A549 (cell line): ENCODE results near the gene LHFPL2. TPM values are rescaled to one million over a fixed set of nuclear protein-coding genes. Genes with fewer than 3 reads are reported as not detected.

Experiments
- ATAC-seq, 2 experiments: fragments of 200-7000 bp in 1 of 2; fragments of >200 bp in 1 of 2; cut with Nextera tagmentation in 1 of 2; cut with Tn5 transposase in 1 of 2; 3 replicates each; pipeline versions ENCODE4 v1.8.0 to v1.9.1; 2018 to 2020; ENCODE audit warnings: mild to moderate bottlenecking in 1 of 2, moderate library complexity in 1 of 2
- CTCF ChIA-PET: fragments of 300-600 bp; sonication (Branson Sonifier 250); formaldehyde crosslinking; extraction: SDS; loops from one replicate; lab custom pipeline; 2021; ENCODE audit warnings: antibody characterized with exemption, inconsistent platforms; lab: Yijun Ruan, JAX
- POLR2A ChIA-PET: fragments of 350-600 bp; formaldehyde crosslinking; extraction: SDS; loops from one replicate; lab custom pipeline; 2021; ENCODE audit warnings: antibody characterized with exemption, inconsistent platforms; lab: Yijun Ruan, JAX
- DNase-seq, 2 experiments: peaks; one replicate each; pipeline versions ENCODE4 v3.0.0 to v3.0.0-alpha.2; 2011 to 2016; ENCODE audit warnings: low read depth in 1 of 2, low spot score in 1 of 2
- FAIRE-seq: peaks from 2 replicates; lab custom pipeline; 2011; peaks lifted over from hg19 to GRCh38; lab: Jason Lieb, UNC
- H3K27ac ChIP-seq, 2 experiments: fragments of >200 bp; sonication (Bioruptor Twin); formaldehyde crosslinking; 3 replicates each; pipeline ENCODE4 v1.5.1; 2016 to 2017
- H3K4me1 ChIP-seq: fragments of >200 bp; sonication (Bioruptor Twin); formaldehyde crosslinking; 3 replicates; pipeline ENCODE4 v1.6.1; 2016
- H3K4me2 ChIP-seq: fragments of >200 bp; sonication (Bioruptor Twin); formaldehyde crosslinking; 3 replicates; pipeline ENCODE4 v1.6.1; 2016
- H3K4me3 ChIP-seq: fragments of >200 bp; sonication (Bioruptor Twin); formaldehyde crosslinking; 3 replicates; pipeline ENCODE4 v1.5.1; 2016
- H3K9me3 ChIP-seq: fragments of >200 bp; sonication (Bioruptor Twin); formaldehyde crosslinking; 3 replicates; pipeline ENCODE4 v1.6.1; 2016
- BCL3 ChIP-seq: fragments of >200 bp; sonication (Bioruptor Twin); formaldehyde crosslinking; IDR thresholded peaks from 3 replicates; pipeline ENCODE4 v1.6.1; 2016
- BHLHE40 ChIP-seq: IDR thresholded peaks from 2 replicates; pipeline ENCODE4 v1.6.1; 2012; ENCODE audit warnings: low read depth, low read length, inconsistent platforms
- CBX2 ChIP-seq: fragments of 200-600 bp; sonication (generic); IDR thresholded peaks from 2 replicates; pipeline ENCODE4 v1.6.1; 2016; ENCODE audit warnings: low read depth, mild to moderate bottlenecking, borderline replicate concordance
- CEBPB ChIP-seq, 2 experiments: fragments of >200 bp in 1 of 2; sonication (Bioruptor Twin) in 1 of 2; formaldehyde crosslinking in 1 of 2; IDR thresholded peaks; 2 replicates each; pipeline ENCODE4 v1.6.1; 2012 to 2016
- EHMT2 ChIP-seq: fragments of 200-600 bp; sonication (generic); IDR thresholded peaks from 2 replicates; pipeline ENCODE4 v1.6.1; 2016; ENCODE audit warnings: antibody characterized with exemption, low read depth, mild to moderate bottlenecking, moderate library complexity
- FOSB ChIP-seq: fragments of 250-450 bp; sonication (Bioruptor Pico); IDR thresholded peaks from 2 replicates; pipeline ENCODE4 v1.5.0; 2020; ENCODE audit warnings: mild to moderate bottlenecking, moderate library complexity
- FOSL2 ChIP-seq, 2 experiments: fragments of 450-650 bp in 1 of 2; fragments of >200 bp in 1 of 2; sonication (Bioruptor Twin) in 1 of 2; formaldehyde crosslinking; IDR thresholded peaks; 2 replicates each; pipeline versions ENCODE4 v1.5.0 to v1.6.1; 2016 to 2020; ENCODE audit warnings: mild to moderate bottlenecking in 1 of 2, moderate library complexity in 1 of 2
- HES2 ChIP-seq: fragments of >200 bp; sonication (Bioruptor Twin); formaldehyde crosslinking; IDR thresholded peaks from 2 replicates; pipeline ENCODE4 v1.6.1; 2016
- HMGXB4 ChIP-seq: fragments of 250-450 bp; sonication (Bioruptor Pico); IDR thresholded peaks from 2 replicates; pipeline ENCODE4 v1.5.0; 2021; ENCODE audit warnings: mild to moderate bottlenecking, moderate library complexity, borderline replicate concordance
- HOXA7 ChIP-seq: fragments of 250-450 bp; sonication (Bioruptor Pico); IDR thresholded peaks from 2 replicates; pipeline ENCODE4 v1.5.0; 2020; ENCODE audit warnings: mild to moderate bottlenecking, moderate library complexity
- HOXB5 ChIP-seq: fragments of 250-450 bp; sonication (Bioruptor Pico); IDR thresholded peaks from 2 replicates; pipeline ENCODE4 v1.5.0; 2020; ENCODE audit warnings: mild to moderate bottlenecking, moderate library complexity
- JUNB ChIP-seq: fragments of >200 bp; sonication (Bioruptor Twin); formaldehyde crosslinking; IDR thresholded peaks from 2 replicates; pipeline ENCODE4 v1.6.1; 2016
- MAX ChIP-seq: IDR thresholded peaks from 2 replicates; pipeline ENCODE4 v1.6.1; 2012
- NFE2L2 ChIP-seq: fragments of 150-350 bp; conservative IDR thresholded peaks from 2 replicates; pipeline ENCODE4 v1.6.1; 2014; ENCODE audit warnings: low read length
- PHF8 ChIP-seq: fragments of 200-600 bp; sonication (generic); IDR thresholded peaks from 2 replicates; pipeline ENCODE4 v1.6.1; 2016; ENCODE audit warnings: low read depth, mild to moderate bottlenecking, antibody characterized with exemption, moderate library complexity, borderline replicate concordance
- POLR2AphosphoS2 ChIP-seq: conservative IDR thresholded peaks from 2 replicates; pipeline ENCODE4 v1.6.1; 2012; ENCODE audit warnings: low read length, improper control_type of control experiment, inconsistent platforms
- RARB ChIP-seq: fragments of 250-450 bp; sonication (Bioruptor Pico); IDR thresholded peaks from 2 replicates; pipeline ENCODE4 v1.8.0; 2021; ENCODE audit warnings: mild to moderate bottlenecking, moderate library complexity
- USF2 ChIP-seq: fragments of 450-650 bp; IDR thresholded peaks from 2 replicates; pipeline ENCODE4 v1.6.1; 2014; ENCODE audit warnings: antibody characterized with exemption
- ZC3H11A ChIP-seq: fragments of 450-650 bp; IDR thresholded peaks from 2 replicates; pipeline ENCODE4 v1.6.1; 2014; ENCODE audit warnings: antibody characterized with exemption, mild to moderate bottlenecking
- WGBS: methylation state at CpG from one replicate; pipeline ENCODE4 v1.1.6; 2017; ENCODE audit errors: missing lambda C conversion rate; 5-methylcytosine and 5-hydroxymethylcytosine counted together
- polyA plus RNA-seq, 4 experiments: library from polyadenylated mRNA; depleted of rRNA in 3 of 4; stranded (reverse); fragments of >200 nt; fragmentation: RNase III in 1 of 4; extraction: RNeasy Plus Mini Kit Qiagen cat#74134 plus additional on column Dnase treatment in 1 of 4; gene quantifications; 2 replicates in 3 of 4; 3 replicates in 1 of 4; pipeline ENCODE4 v1.2.3, GENCODE V29; 2011 to 2017

Gene LHFPL2
- polyA plus RNA-seq, 2 of the 4 experiments (the other 2 are of a cell fraction), result 24.9 to 41.7 TPM

GRCh38 chr5:78600687-78601414 is 47.7 kb downstream of the LHFPL2 start (continued):
- TF ChIP-seq MAX (no peak), BHLHE40 (no peak), POLR2AphosphoS2 (no peak), NFE2L2 (no peak), HES2 (no peak), HMGXB4 (CRISPR knock-in tag) (no peak), CEBPB (IDR thresholded peaks at IDR 0.05) (0 out of 4 replicates have a peak, but pooled peaks of 1 of the 2 experiments have one; percentile 15), JUNB (peak; percentile 64), HOXA7 (CRISPR knock-in tag) (no peak), PHF8 (no peak), USF2 (no peak), BCL3 (no peak), HOXB5 (CRISPR knock-in tag) (peak; percentile 51; the same call in 1 of the 2 replicates), ZC3H11A (no peak), CBX2 (no peak)

- H3K9me3 ChIP-seq, result no peaks in the 10 kb centered on the region
- ATAC-seq, result no peak
- no peak for DNase-seq
- no peak for FAIRE-seq
- H3K27ac ChIP-seq, result peak overlapping the region; percentile 88 to 93; a peak in 5 of 6 replicates
- 94% methylated on average over 9 of the region's 9 CpGs for WGBS
- CTCF ChIA-PET, result no interaction called here
- H3K4me1 ChIP-seq, result peaks cover 97% of the 10 kb centered on the region
- no peak overlapping the region for H3K4me2 ChIP-seq
- TF ChIP-seq EHMT2 (no peak), BHLHE40 (no peak)
- TF ChIP-seq, all 56 proteins: peak for 0
- POLR2A ChIA-PET, result no interaction called here
- no peak overlapping the region for H3K4me3 ChIP-seq
Measured at GRCh38 chr5:78598973-78599372, 49.6 kb downstream of the LHFPL2 start.

GRCh38 chr5:78597974-78598371 is 50.6 kb downstream of the LHFPL2 start:
- Histone ChIP-seq H3K9me3 (no peaks in the 10 kb centered on the region), H3K4me2 (peak overlapping the region; percentile 77)
- ATAC-seq, result no peak
- POLR2A ChIA-PET, result no interaction called here
- TF ChIP-seq FOSL2 (IDR thresholded peaks at IDR 0.05) (no peak), FOSL2 (CRISPR knock-in tag; IDR thresholded peaks at IDR 0.05) (peak; percentile 47; the same call in 1 of the 2 replicates), RARB (CRISPR knock-in tag) (no peak), FOSB (CRISPR knock-in tag) (no peak)
- TF ChIP-seq, all 56 proteins: peak for 1
- peaks cover 97% of the 10 kb centered on the region for H3K4me1 ChIP-seq
- FAIRE-seq, result no peak
- CTCF ChIA-PET, result interaction anchor here (0.7 to 1.1 kb wide), 2 partner anchors 15 to 61 kb away, joined by 3 to 4 read pairs; no protein-coding TSS in a partner anchor
- H3K27ac ChIP-seq, result peak overlapping the region; percentile 92 to 97
- DNase-seq, result no peak
- H3K4me3 ChIP-seq, result no peak overlapping the region
